ENCODE measurements around the gene KCNK6.

DNA sequence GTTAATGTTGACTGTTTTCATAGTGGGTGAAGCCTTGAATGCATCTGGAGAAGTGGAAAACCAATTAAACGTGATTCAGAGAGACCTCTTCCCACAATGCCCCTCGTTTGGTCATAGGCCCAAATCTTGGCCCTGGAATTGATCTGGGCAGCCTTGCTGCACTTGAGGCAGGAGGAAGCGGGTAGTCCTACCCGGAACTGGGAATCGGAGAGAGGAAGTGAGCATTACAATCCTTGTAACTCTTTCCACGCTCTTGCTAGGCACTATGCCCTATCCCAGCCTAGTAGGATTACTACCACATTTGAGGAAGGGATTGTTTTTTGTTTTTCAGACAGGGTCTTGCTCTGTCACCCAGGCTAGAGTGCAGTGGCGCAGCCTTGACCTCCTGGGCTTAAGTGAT lies 3.6 kb downstream of the KCNK6 start:
- TF ChIP-seq, protein P1, sequence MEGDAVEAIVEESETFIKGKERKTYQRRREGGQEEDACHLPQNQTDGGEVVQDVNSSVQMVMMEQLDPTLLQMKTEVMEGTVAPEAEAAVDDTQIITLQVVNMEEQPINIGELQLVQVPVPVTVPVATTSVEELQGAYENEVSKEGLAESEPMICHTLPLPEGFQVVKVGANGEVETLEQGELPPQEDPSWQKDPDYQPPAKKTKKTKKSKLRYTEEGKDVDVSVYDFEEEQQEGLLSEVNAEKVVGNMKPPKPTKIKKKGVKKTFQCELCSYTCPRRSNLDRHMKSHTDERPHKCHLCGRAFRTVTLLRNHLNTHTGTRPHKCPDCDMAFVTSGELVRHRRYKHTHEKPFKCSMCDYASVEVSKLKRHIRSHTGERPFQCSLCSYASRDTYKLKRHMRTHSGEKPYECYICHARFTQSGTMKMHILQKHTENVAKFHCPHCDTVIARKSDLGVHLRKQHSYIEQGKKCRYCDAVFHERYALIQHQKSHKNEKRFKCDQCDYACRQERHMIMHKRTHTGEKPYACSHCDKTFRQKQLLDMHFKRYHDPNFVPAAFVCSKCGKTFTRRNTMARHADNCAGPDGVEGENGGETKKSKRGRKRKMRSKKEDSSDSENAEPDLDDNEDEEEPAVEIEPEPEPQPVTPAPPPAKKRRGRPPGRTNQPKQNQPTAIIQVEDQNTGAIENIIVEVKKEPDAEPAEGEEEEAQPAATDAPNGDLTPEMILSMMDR (IDR thresholded peaks at IDR 0.05; ENCODE audit: low read length) = no peak
- no peak for TF ChIP-seq EZH2 (IDR thresholded peaks at IDR 0.05; ENCODE audit: borderline replicate concordance, low read length)
